Heart left ventricle (tissue), 13 donors: ENCODE measurements around the gene RTN1.

Source experiments
- POLR2A ChIP-seq, 2 donors: fragments of 450-650 bp; IDR thresholded peaks; one replicate each; pipeline ENCODE4 v1.6.1; 2017; ENCODE audit warnings: antibody characterized with exemption in 2 of 2, mild to moderate bottlenecking in 2 of 2, moderate library complexity in 2 of 2
- TF ChIP-seq, protein P1 (sequence below), 12 donors: fragments of 200-600 bp; sonication (generic) in 4 of 12; IDR thresholded peaks; one replicate each; pipeline versions ENCODE4 v1.5.0 to v1.8.0; 2018 to 2022; ENCODE audit warnings: antibody characterized with exemption in 12 of 12, mild to moderate bottlenecking in 5 of 12
- donor health status: ischemic (EF 13 %, LVEDD 7.1; RV severe dilation, severe dysfunction).
- donor health status: DM: no; HTN: yes; CAD: no.
- donor health status: DM: no; HTN: no; CAD: no.
- donor health status: ischemic (EF 25% LVEDD 6.9; RV normal size, moderate dysfunction).
- donor health status: ischemic (EF 25% LVEDD 5.7; RV mildly dilated, moderate dysfunction).
- donor health status: ischemic (EF 35%, LVEDD 5.7; RV mildly dilated, moderate dysfunction).
- donor health status: nonischemic (EF 11% LVEDD 7.7; RV severe dilation, severe dysfunction).
- donor health status: DM: yes; HTN: yes; CAD: no.
- donor health status: PGD.
- donor health status: ischemic (EF 29% LVEDD 5.4; RV normal size, mild dysfunction).
- donor health status: nonischemic (EF 23%, LVEDD 6.1; RV moderate dilation, normal function).

DNA sequence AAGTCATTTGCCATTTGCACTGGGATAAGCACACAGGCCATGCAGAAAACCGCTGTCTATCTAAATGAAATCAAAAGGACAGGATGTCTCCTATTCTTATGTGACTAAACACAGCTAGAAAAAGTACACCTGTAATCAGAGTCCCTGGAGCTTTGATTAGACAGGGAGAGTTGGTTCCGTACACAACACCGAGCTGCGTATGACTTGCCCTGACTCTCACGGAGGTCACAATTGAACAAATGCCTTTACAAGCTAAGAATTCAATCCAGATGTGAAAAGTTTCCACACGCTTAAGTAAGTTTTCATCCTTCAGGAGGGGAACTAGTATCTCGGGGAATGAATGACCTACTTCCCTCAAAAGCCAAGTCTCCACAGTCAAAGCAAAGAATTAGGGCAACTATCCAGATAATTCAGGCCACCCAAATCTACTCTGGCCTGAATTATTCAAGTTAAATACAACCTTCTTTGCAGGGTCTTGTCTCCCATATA lies 67.5 kb downstream of the RTN1 start:
- no peak for TF ChIP-seq POLR2A (IDR thresholded peaks at IDR 0.05)
- TF ChIP-seq, protein P1, sequence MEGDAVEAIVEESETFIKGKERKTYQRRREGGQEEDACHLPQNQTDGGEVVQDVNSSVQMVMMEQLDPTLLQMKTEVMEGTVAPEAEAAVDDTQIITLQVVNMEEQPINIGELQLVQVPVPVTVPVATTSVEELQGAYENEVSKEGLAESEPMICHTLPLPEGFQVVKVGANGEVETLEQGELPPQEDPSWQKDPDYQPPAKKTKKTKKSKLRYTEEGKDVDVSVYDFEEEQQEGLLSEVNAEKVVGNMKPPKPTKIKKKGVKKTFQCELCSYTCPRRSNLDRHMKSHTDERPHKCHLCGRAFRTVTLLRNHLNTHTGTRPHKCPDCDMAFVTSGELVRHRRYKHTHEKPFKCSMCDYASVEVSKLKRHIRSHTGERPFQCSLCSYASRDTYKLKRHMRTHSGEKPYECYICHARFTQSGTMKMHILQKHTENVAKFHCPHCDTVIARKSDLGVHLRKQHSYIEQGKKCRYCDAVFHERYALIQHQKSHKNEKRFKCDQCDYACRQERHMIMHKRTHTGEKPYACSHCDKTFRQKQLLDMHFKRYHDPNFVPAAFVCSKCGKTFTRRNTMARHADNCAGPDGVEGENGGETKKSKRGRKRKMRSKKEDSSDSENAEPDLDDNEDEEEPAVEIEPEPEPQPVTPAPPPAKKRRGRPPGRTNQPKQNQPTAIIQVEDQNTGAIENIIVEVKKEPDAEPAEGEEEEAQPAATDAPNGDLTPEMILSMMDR (IDR thresholded peaks at IDR 0.05), result no peak
